DMS 273 (cell line): ENCODE measurements around the gene ANXA1.
A peak's percentile ranks its signal among the peaks of the same experiment; 100 is the strongest.

Source experiments
- DNase-seq: peaks from one replicate; lab custom pipeline; 2025; ENCODE audit not compliant: unreplicated experiment; lab: John Stamatoyannopoulos, UW

ANXA1 gene

DNA sequence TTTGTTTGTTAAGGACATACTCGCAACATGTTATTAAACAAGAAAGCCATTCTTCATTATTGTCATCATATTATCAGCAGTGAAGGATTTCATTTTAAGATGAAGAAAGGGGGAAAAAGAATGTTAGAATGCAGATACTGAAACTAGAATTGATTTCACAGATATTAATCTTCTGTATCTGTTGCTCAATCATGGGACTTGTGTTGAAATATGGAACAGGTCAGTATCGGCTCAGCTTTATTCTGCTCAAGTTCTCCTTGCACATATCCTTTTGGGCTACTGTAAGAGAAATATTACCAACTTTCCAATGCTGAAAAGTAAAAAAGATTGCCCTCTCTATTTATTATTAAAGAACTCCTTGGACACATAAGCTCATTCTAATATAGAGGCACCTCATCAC is 13.8 kb upstream of the ANXA1 start:
- DNase-seq: no peak

- no peak for DNase-seq
Observed at GRCh38 chr9:73138516-73138915, 13.1 kb upstream of the ANXA1 start.

DNA sequence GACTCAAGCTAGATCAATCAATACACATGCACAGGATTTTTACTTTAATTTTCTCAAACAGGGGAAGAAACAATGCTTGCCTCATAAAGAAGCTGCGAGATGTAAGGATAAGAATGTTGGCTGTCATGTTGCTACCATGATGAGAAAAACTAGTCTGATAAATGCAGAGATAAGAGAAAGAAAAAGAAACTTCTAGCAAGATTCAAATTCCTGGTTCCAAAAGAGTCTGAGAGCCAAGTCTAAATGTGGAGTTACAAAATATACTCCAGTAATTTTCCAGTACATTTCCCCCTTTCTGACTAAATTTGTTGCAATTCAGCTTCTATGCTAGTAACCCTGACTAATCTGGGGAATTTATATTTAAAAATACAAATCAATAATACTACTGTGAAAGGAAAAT is 10.4 kb upstream of the ANXA1 start:
- no peak for DNase-seq

- no peak for DNase-seq
Observed at GRCh38 chr9:73143711-73144328, 7.8 kb upstream of the ANXA1 start.

GRCh38 chr9:73146111-73146815 is 5.4 kb upstream of the ANXA1 start:
- no peak for DNase-seq

GRCh38 chr9:73148447-73148937 is 3.2 kb upstream of the ANXA1 start:
- DNase-seq: no peak

DNA sequence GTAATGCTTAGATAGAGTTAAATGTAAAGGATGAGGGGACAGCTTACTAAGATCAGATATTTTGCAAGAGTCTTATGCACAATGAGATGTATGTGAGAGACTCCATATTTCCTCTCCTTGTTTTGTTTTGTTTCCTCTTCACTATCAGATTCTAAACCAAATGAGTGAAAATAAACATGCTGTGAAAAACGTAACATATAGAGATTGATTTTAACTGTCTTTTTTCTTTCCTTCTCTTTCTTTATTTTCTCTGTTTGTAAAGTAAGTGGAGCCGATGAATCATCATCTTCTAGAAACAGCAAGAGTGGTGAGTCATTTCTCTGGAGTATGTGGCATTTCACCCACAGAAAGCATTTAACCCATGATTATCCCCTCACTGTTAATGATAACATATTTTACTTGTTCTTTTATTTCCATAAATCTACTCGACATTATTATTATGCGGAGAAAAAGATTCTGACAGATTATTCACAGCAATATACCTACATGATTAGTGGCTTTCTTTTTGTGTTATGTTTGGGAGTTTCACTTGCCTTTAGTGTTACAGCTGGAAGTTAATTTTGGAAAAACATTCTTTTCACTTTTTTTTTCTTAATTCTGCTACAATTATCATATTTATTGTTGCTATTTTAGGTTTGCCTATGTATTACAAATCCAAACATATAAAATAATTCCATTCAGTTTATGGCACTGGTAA is 2.1 kb upstream of the ANXA1 start:
- peak; percentile 11 for DNase-seq

- no peak for DNase-seq
Observed at GRCh38 chr9:73152543-73152844, 829 bp downstream of the ANXA1 start.

DNA sequence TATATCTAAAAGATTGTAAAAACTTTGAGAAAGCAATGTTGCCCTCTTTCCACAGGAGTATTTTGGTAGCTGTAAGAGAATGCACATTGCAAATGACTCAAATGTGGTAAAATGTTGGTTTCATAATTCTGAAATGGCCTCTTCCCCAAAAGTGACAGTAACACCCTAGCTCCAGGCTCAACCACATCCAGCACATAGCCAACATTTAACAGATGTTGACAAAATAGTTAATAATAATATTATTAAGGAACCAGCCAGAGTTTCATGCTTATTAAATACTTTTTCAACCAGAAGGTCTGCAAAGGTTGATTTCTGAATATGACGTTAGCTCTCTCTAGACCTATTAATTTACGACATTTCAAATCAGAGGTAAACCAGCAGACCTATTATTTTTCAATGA is 1.3 kb downstream of the ANXA1 start:
- DNase-seq: no peak

DNA sequence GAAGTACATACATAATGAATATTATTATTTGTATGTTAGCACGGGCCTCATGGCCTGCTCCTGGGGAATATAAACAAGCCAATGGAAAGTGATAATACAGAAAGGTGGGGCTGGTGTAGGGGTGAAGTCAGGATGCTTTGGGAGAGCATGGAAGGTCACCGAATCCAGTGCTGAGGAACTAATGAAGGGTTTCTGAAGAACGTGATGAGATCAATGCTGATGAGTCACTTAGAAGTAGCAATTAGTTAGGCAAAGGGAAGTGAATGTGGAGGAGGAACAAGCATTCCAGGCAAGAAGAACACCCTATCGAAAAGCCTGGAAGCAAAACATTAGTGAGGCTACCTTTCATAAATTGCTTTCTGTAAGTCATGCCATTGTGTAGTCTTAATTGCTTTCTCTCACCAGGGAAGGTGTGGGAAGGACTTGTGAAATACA is 2.1 kb downstream of the ANXA1 start:
- DNase-seq: no peak

GRCh38 chr9:73154271-73154670 is 2.6 kb downstream of the ANXA1 start:
- no peak for DNase-seq

GRCh38 chr9:73154722-73155121 is 3.1 kb downstream of the ANXA1 start:
- no peak for DNase-seq

GRCh38 chr9:73155377-73155776 is 3.7 kb downstream of the ANXA1 start:
- no peak for DNase-seq

- DNase-seq: no peak
Observed at GRCh38 chr9:73155968-73156864, 4.6 kb downstream of the ANXA1 start.

DNA sequence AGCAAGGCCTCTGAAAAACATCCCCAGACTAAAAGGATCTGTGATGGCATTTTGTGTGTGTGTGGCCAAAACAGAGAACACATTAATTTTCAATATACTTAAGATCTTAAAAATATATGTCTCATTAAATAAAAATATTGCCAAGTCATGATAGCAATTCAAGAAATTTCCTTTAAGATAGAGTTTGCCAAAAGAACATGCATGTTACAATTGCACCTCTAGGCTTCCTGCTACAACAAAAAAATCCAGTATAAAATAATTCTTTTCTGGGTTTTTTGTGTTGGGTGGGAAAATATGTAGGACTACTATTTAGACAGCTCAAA is 5.2 kb downstream of the ANXA1 start:
- DNase-seq: no peak

- DNase-seq: no peak
Observed at GRCh38 chr9:73157811-73158210, 6.1 kb downstream of the ANXA1 start.

- no peak for DNase-seq
Observed at GRCh38 chr9:73158723-73159122, 7.1 kb downstream of the ANXA1 start.

- no peak for DNase-seq
Observed at GRCh38 chr9:73160868-73161267, 9.2 kb downstream of the ANXA1 start.

DNA sequence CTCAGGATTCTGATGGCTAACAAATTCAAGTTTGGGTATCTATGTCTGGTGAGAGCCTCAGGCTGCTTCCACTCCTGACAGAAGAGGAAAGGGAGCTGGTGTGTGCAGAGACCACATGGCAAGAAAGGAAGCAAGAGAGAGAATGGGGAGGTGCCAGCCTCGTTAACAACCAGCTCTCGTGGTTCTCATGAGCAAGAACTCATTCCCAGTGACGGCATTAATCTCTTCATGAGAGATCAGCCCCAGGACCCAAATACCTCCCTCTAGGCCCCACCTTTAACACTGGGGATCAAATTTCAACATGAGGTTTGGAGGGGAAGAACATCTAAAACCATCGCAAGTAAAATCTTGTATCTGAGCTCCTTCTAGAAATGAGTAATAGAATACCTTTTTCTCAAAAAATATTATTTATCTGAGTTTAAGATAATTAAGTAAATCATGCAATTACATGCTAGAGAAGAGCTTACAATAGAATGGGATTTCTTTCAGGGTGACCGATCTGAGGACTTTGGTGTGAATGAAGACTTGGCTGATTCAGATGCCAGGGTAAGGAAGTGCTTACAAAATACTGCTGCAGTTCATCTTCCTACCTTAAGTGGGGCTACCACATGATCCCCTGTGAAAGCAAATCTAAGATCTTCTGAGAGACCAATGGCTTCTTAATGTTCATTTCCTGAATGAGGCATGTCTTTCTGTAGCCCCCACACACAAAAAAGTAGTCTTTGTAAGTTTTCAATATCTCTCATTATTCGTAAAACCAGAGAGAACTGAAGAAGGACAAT is 11.5 kb downstream of the ANXA1 start:
- no peak for DNase-seq

DNA sequence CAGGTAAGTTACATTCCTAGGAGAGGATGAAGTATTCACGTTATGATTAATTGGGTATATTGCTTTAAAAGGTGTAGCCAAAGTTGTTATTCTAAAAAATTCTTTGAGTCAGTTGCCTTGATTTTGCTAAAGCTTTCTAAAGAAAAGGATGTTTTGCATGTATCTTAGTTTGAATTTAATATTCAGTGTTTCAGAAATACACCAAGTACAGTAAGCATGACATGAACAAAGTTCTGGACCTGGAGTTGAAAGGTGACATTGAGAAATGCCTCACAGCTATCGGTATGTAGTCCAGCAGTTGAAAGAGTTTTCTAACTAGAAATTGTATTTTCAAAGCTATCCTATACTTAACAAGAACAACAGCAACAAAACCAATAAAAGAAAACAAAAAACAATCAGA is 14.2 kb downstream of the ANXA1 start:
- no peak for DNase-seq

GRCh38 chr9:73166468-73166867 is 14.8 kb downstream of the ANXA1 start:
- no peak for DNase-seq
